HepG2 (cell line): Measurements from ENCODE around the gene DROSHA. TPM values are rescaled to one million over a fixed set of nuclear protein-coding genes. Genes with fewer than 3 reads are reported as not detected.

Experiments
- ATAC-seq: fragments of 200-7000 bp; cut with Tn5 transposase; 3 replicates; pipeline ENCODE4 v1.9.1; 2020; ENCODE audit warnings: mild to moderate bottlenecking, moderate library complexity
- Bru-seq: library from RNA; stranded (reverse); fragments of 400-500 nt; gene quantifications from one replicate; lab custom pipeline; 2021; lab: Mats Ljungman, UMichigan
- BruChase-seq, 2 experiments: library from RNA; stranded (reverse); fragments of 400-500 nt; gene quantifications; one replicate each; lab custom pipeline; 2021; lab: Mats Ljungman, UMichigan
- BruUV-seq: library from RNA; stranded (reverse); fragments of 400-500 nt; replicated peaks from 2 replicates; lab custom pipeline; 2021; lab: Mats Ljungman, UMichigan
- CTCF ChIA-PET: fragments of 300-600 bp; formaldehyde crosslinking; extraction: SDS; loops from one replicate; lab custom pipeline; 2021; ENCODE audit warnings: low total read pairs, inconsistent platforms, low intra/inter-chr PET ratio; lab: Yijun Ruan, JAX
- POLR2A ChIA-PET: fragments of 350-600 bp; sonication (Branson Sonifier 250); formaldehyde crosslinking; loops from one replicate; lab custom pipeline; 2020; ENCODE audit warnings: antibody characterized with exemption, inconsistent platforms; lab: Yijun Ruan, JAX
- DNase-seq: peaks from one replicate; pipeline ENCODE4 v3.0.0-alpha.2; 2015; ENCODE audit warnings: low spot score
- FAIRE-seq: peaks from 3 replicates; lab custom pipeline; 2011; peaks lifted over from hg19 to GRCh38; lab: Jason Lieb, UNC
- H2AFZ ChIP-seq: one replicate; pipeline ENCODE4 v1.6.1; 2011; ENCODE audit warnings: low read length, inconsistent platforms
- H3K27ac ChIP-seq: fragments of 300-600 bp; 3 replicates; pipeline ENCODE4 v1.8.0; 2011; ENCODE audit warnings: mixed run types, mild to moderate bottlenecking, mixed read lengths, low read length, inconsistent platforms; ENCODE audit not compliant: insufficient read depth; ENCODE audit errors: extremely low read length
- H3K27me3 ChIP-seq, 2 experiments: fragments of 200-600 bp in 1 of 2; 2 replicates in 1 of 2; 3 replicates in 1 of 2; pipeline versions ENCODE4 v1.6.0 to v1.8.0; 2011; ENCODE audit warnings: low read length in 2 of 2, mild to moderate bottlenecking in 2 of 2, moderate library complexity in 2 of 2, inconsistent platforms in 1 of 2; ENCODE audit not compliant: insufficient read depth in 2 of 2, control insufficient read depth in 1 of 2
- H3K36me3 ChIP-seq, 2 experiments: fragments of 200-600 bp in 1 of 2; replicated peaks in 1 of 2; 2 replicates in 1 of 2; 3 replicates in 1 of 2; pipeline versions ENCODE4 v1.5.1 to v1.8.0; 2011; ENCODE audit warnings: low read length in 2 of 2, inconsistent platforms in 1 of 2; ENCODE audit not compliant: insufficient read depth in 2 of 2, control insufficient read depth in 1 of 2
- H3K4me1 ChIP-seq: 2 replicates; pipeline ENCODE4 v1.5.1; 2012; ENCODE audit warnings: low read length, inconsistent platforms; ENCODE audit not compliant: insufficient read depth
- H3K4me2 ChIP-seq: 2 replicates; pipeline ENCODE4 v1.6.0; 2011; ENCODE audit warnings: low read depth, low read length, inconsistent platforms
- H3K4me3 ChIP-seq, 3 experiments: fragments of 200-600 bp in 1 of 3; sonication (generic), shearing (Covaris generic) in 1 of 3; replicated peaks in 1 of 3; 2 replicates each; pipeline ENCODE4 v1.5.1; 2011 to 2016; ENCODE audit warnings: low read length in 3 of 3, inconsistent platforms in 2 of 3, low read depth in 2 of 3, mild to moderate bottlenecking in 2 of 3, control low read depth in 1 of 3, mixed read lengths in 1 of 3; ENCODE audit not compliant: insufficient read depth in 1 of 3
- H3K79me2 ChIP-seq: one replicate; pipeline ENCODE4 v1.6.1; 2011; ENCODE audit warnings: low read length, inconsistent platforms; ENCODE audit not compliant: insufficient read depth
- H3K9ac ChIP-seq: 2 replicates; pipeline ENCODE4 v1.6.0; 2011; ENCODE audit warnings: mild to moderate bottlenecking, low read depth, low read length, inconsistent platforms; ENCODE audit not compliant: insufficient read depth
- H3K9me3 ChIP-seq: 2 replicates; pipeline ENCODE4 v1.5.1; 2012; ENCODE audit warnings: mild to moderate bottlenecking, low read length
- H4K20me1 ChIP-seq: 2 replicates; pipeline ENCODE4 v1.6.0; 2011; ENCODE audit warnings: inconsistent platforms, mild to moderate bottlenecking, low read length, moderate library complexity; ENCODE audit not compliant: insufficient read depth
- BORCS8-MEF2B ChIP-seq: sonication (generic); formaldehyde crosslinking; IDR thresholded peaks from 2 replicates; pipeline ENCODE4 v1.8.0; 2022; ENCODE audit warnings: mild to moderate bottlenecking, missing genetic modification reagents
- IRF2 ChIP-seq: IDR thresholded peaks from 2 replicates; pipeline ENCODE4 v1.6.1; 2018; ENCODE audit warnings: missing genetic modification reagents, missing compliant biosample characterization
- ZNF547 ChIP-seq: sonication (generic); formaldehyde crosslinking; IDR thresholded peaks from 2 replicates; pipeline ENCODE4 v1.5.1; 2020; ENCODE audit warnings: mild to moderate bottlenecking, missing genetic modification reagents
- WGBS: methylation state at CpG from one replicate; pipeline ENCODE4 v1.1.6; 2017; ENCODE audit warnings: low lambda C conversion rate; 5-methylcytosine and 5-hydroxymethylcytosine counted together
- in situ Hi-C: cut with HindIII; loops from 2 replicates; pipeline ENCODE4 v1.10.0; 2017; ENCODE audit warnings: low pct_unique_long_range_greater_than_20kb; ENCODE audit not compliant: extremely low pct_ligation_motif_present
- intact Hi-C: fragments of 100-400 bp; cut with micrococcal nuclease; formaldehyde crosslinking; loops from one replicate; pipeline ENCODE4 v1.10.0; 2022; ENCODE audit not compliant: unreplicated experiment
- long read RNA-seq, 2 experiments: library from RNA in 1 of 2; library from polyadenylated mRNA in 1 of 2; stranded (forward) in 1 of 2; unstranded in 1 of 2; transcript quantifications; one replicate each; pipeline ENCODE4 v2.0.0, GENCODE V29; 2019 to 2022
- polyA minus RNA-seq, 3 experiments: library from RNA; depleted of rRNA, polyadenylated mRNA; stranded (reverse); fragments of >200 nt; gene quantifications; 2 replicates each; pipeline ENCODE4 v1.2.3, GENCODE V29; 2011; ENCODE audit warnings: low replicate concordance in 1 of 3
- polyA plus RNA-seq, 8 experiments: library from polyadenylated mRNA; depleted of rRNA in 3 of 8; stranded (reverse) in 7 of 8; unstranded in 1 of 8; fragments of >200 nt; fragmentation: Illumina TruSeq in 4 of 8; extraction: Trizol in 4 of 8; gene quantifications; 2 replicates each; pipeline versions ENCODE4 v1.2.1 to v1.2.3, GENCODE V29; 2011 to 2016; ENCODE audit warnings: low read depth in 4 of 8, missing spikeins in 1 of 8, mixed read lengths in 1 of 8; ENCODE audit not compliant: insufficient read depth in 1 of 8
- total RNA-seq, 5 experiments: library from RNA; depleted of rRNA; stranded (reverse); fragments of >200 nt; fragmentation: Illumina TruSeq; extraction: Trizol; gene quantifications; 2 replicates each; pipeline ENCODE4 v1.2.3, GENCODE V29; 2016; ENCODE audit warnings: low read depth in 1 of 5

DROSHA gene, protein sequence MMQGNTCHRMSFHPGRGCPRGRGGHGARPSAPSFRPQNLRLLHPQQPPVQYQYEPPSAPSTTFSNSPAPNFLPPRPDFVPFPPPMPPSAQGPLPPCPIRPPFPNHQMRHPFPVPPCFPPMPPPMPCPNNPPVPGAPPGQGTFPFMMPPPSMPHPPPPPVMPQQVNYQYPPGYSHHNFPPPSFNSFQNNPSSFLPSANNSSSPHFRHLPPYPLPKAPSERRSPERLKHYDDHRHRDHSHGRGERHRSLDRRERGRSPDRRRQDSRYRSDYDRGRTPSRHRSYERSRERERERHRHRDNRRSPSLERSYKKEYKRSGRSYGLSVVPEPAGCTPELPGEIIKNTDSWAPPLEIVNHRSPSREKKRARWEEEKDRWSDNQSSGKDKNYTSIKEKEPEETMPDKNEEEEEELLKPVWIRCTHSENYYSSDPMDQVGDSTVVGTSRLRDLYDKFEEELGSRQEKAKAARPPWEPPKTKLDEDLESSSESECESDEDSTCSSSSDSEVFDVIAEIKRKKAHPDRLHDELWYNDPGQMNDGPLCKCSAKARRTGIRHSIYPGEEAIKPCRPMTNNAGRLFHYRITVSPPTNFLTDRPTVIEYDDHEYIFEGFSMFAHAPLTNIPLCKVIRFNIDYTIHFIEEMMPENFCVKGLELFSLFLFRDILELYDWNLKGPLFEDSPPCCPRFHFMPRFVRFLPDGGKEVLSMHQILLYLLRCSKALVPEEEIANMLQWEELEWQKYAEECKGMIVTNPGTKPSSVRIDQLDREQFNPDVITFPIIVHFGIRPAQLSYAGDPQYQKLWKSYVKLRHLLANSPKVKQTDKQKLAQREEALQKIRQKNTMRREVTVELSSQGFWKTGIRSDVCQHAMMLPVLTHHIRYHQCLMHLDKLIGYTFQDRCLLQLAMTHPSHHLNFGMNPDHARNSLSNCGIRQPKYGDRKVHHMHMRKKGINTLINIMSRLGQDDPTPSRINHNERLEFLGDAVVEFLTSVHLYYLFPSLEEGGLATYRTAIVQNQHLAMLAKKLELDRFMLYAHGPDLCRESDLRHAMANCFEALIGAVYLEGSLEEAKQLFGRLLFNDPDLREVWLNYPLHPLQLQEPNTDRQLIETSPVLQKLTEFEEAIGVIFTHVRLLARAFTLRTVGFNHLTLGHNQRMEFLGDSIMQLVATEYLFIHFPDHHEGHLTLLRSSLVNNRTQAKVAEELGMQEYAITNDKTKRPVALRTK (N-terminal part only)
- total RNA-seq (2016; rRNA removed; fragmentation: Illumina TruSeq; extraction: Trizol) = 29.4 and 73.8 TPM in 2 replicates
- 21.3 and 25.1 TPM in 2 replicates for total RNA-seq (2016; cell fraction: cytosol; rRNA removed; fragmentation: Illumina TruSeq; extraction: Trizol; ENCODE audit: low read depth)
- total RNA-seq (2016; cell fraction: insoluble cytoplasmic fraction; rRNA removed; fragmentation: Illumina TruSeq; extraction: Trizol) = 29.7 and 78.1 TPM in 2 replicates
- total RNA-seq (2016; cell fraction: membrane; rRNA removed; fragmentation: Illumina TruSeq; extraction: Trizol) = 28.7 and 29.6 TPM in 2 replicates
- total RNA-seq (2016; cell fraction: nucleus; rRNA removed; fragmentation: Illumina TruSeq; extraction: Trizol) = 64.1 and 71.5 TPM in 2 replicates
- 22.3 and 23.4 TPM in 2 replicates for polyA plus RNA-seq (2011; rRNA removed)
- 13.8 and 17.3 TPM in 2 replicates for polyA plus RNA-seq (2011; cell fraction: cytosol; rRNA removed)
- polyA plus RNA-seq (2011; cell fraction: nucleus; rRNA removed) = 47.5 and 54.9 TPM in 2 replicates
- 29.4 and 35.6 TPM in 2 replicates for polyA plus RNA-seq (2012)
- 4.8 and 5.0 TPM in 2 replicates for polyA plus RNA-seq (2016; cell fraction: cytosol; fragmentation: Illumina TruSeq; extraction: Trizol; ENCODE audit: low read depth)
- polyA plus RNA-seq (2016; cell fraction: insoluble cytoplasmic fraction; fragmentation: Illumina TruSeq; extraction: Trizol; ENCODE audit: low read depth) = 65.6 and 71.6 TPM in 2 replicates
- 14.7 and 16.5 TPM in 2 replicates for polyA plus RNA-seq (2016; cell fraction: membrane; fragmentation: Illumina TruSeq; extraction: Trizol; ENCODE audit: low read depth)
- polyA plus RNA-seq (2016; cell fraction: nucleus; fragmentation: Illumina TruSeq; extraction: Trizol; ENCODE audit: insufficient read depth, low read depth) = 114 and 117 TPM in 2 replicates
- polyA minus RNA-seq (2011; rRNA and poly(A)+ RNA removed; ENCODE audit: low replicate concordance) = 64.6 and 270 TPM in 2 replicates
- polyA minus RNA-seq (2011; cell fraction: cytosol; rRNA and poly(A)+ RNA removed) = 16.0 and 21.0 TPM in 2 replicates
- polyA minus RNA-seq (2011; cell fraction: nucleus; rRNA and poly(A)+ RNA removed) = 60.4 and 73.0 TPM in 2 replicates
- percentile 72 among the genes with signal in this experiment for Bru-seq, nascent RNA
- BruChase-seq, experiment 1, labeled RNA remaining after a 6-hour chase = percentile 72 among the genes with signal in this experiment
- percentile 72 among the genes with signal in this experiment for BruChase-seq, experiment 2, labeled RNA remaining after a 2-hour chase
- long read RNA-seq, experiment 1, partial matches to known transcripts = 4 of 4 reads
- long read RNA-seq, experiment 1, other reads (novel, unspliced or antisense) = 0 of 4 reads
- long read RNA-seq, experiment 2, full-length matches to known transcripts = 4 of 37 reads
- long read RNA-seq, experiment 2, partial matches to known transcripts = 12 of 37 reads
- long read RNA-seq, experiment 2, other reads (novel, unspliced or antisense) = 21 of 37 reads

DNA sequence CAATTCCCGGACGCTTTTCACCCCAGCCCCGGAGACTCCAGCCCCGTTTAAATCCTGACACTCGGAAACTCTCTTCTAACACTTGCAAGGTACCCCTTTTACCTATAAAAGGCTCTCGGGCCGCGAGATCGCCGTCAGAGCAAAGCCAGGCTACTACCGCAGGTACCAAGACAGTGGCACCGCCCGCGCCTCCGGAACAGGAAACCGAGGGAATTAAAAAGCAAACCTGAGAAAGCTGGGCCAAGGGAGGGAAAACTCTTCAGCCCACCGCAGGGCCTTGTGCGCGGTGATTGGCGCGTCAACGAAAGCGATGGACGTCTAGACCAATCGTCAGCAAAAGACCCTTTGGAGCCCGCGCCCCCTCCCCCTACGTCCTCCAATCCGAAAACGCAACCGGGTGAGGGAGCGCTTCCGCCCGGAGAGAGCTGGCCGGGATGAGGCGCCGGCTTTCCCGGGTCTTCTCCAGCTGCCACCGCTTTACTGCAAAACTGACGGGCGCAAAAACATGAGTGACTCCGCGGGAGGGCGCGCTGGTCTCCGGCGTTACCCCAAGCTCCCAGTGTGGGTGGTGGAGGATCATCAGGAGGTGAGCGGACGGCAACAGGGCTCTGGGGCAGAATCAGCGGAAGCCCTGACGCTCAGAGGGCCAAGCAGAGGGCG, at the start of gene DROSHA, which contains the start of gene C5orf22:
Gene DROSHA (minus strand): TSS at position 206 of the 660 bp plus-strand sequence. CDS start 3,034 bp downstream, outside the sequence.
Gene C5orf22 (plus strand): TSS at position 414 of the 660 bp plus-strand sequence. CDS start 92 bp downstream, at position 506.
- peak within 1 kb of the TSS; percentile 84 for H3K4me2 ChIP-seq
- peaks cover 36% of the 10 kb centered on the region for H3K4me1 ChIP-seq
- peaks cover 8 to 20% of the 10 kb centered on the region in 2 experiments for H3K36me3 ChIP-seq
- no peaks in the 10 kb centered on the region for H4K20me1 ChIP-seq
- FAIRE-seq (peak; percentile 4), DNase-seq (peak; percentile 93), ATAC-seq (peak; percentile 93)
- ChIA-PET CTCF (no interaction called here), POLR2A (interaction anchor here (0.6 to 1.3 kb wide), 5 partner anchors 9 to 34 kb away, joined by 3 read pairs; no protein-coding TSS in a partner anchor)
- H3K9me3 ChIP-seq = no peaks in the 10 kb centered on the region
- BruUV-seq = no TSS peak
- H2AFZ ChIP-seq = peak within 1 kb of the TSS; percentile 95
- WGBS = 0% methylated on average over 41 of the region's 52 CpGs
- no peaks in the 10 kb centered on the region; a peak in 1 of 5 replicates for H3K27me3 ChIP-seq
- intact Hi-C loops (no loop called here), in situ Hi-C loops (no loop called here)
- peaks cover 25% of the 10 kb centered on the region for H3K79me2 ChIP-seq
- peak within 1 kb of the TSS; percentile 85 for H3K27ac ChIP-seq
- peak within 1 kb of the TSS; percentile 90 for H3K9ac ChIP-seq
- H3K4me3 ChIP-seq = peak within 1 kb of the TSS; percentile 63 to 82 (median 81)
- TF ChIP-seq BORCS8-MEF2B (CRISPR knock-in tag) = peak; percentile 66; the same call in 1 of the 2 replicates
- TF ChIP-seq IRF2 (CRISPR knock-in tag) = 0 out of 2 replicates have a peak, but pooled peaks have one; percentile 52
- 0 out of 2 replicates have a peak, but pooled peaks have one; percentile 16 for TF ChIP-seq ZNF547
